Jurkat, Clone E6-1 (cell line): ENCODE data around the gene TRIM3. TPM values are rescaled to one million over a fixed set of nuclear protein-coding genes. Genes with fewer than 3 reads are reported as not detected.
"Not testable (repeated sequence)": the region's sequence is repeated elsewhere in the genome, so short reads cannot be mapped to it uniquely, and the experiment has no call there.

Source experiments
- DNase-seq: peaks from one replicate; pipeline ENCODE4 v3.0.0-alpha.2; 2011; ENCODE audit warnings: low read depth, low spot score
- H3K4me3 ChIP-seq: 2 replicates; pipeline ENCODE4 v1.5.1; 2011; ENCODE audit warnings: mild to moderate bottlenecking, low read length, control low read depth, moderate library complexity
- polyA plus RNA-seq: library from polyadenylated mRNA; unstranded; fragments of >200 nt; gene quantifications from one replicate; pipeline ENCODE4 v1.2.1, GENCODE V29; 2012; ENCODE audit warnings: missing spikeins; ENCODE audit not compliant: insufficient read length, insufficient read depth

Gene TRIM3
- polyA plus RNA-seq, result 13.7 TPM

DNA sequence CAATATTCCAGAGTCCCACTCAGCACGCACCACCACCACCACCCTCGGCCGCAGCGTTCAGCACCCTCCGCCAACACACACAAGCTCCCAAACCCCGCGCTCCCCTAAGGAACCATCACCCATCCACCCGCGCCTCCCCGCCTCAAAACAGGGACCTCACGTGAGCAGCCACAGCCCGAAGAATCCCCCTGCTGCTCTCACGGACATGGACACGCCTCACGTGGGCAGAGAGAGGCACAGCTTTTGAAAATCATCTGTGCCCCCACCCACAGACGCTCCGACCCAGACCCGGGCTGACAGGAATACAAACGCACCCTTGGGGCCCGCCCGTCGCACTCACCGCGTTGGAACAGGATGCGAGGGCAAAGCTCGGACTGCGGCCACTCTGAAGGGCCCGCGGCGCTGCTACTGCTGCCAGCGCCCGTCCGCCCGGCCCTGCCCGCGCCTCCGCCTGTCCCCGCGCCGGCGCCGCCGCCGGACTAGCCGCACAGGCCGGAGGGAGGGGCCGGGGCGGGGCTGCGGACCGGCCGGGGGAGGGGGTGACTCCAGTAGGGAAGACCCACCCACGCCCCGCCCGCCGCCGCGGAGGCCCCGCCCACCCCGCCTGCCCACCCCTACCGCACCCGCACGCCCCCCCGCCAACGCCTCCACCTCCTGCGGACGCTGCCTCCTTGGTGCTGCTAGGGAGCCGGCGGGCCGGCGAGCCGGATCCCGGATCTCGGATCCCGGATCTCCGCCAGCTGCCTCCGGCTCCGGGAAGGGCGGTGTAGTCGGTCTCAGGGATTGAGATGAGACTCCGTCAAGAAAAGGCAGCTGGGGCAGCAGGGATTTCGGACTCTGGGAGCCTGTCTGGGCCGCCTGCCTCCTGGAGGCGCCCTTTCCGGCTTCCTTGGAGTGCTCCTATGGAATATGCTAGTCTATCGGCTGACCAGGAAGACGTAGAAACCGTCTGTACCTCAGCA, at the start of gene TRIM3:
TSS of gene TRIM3 (minus strand) at position 491 of the 962 bp plus-strand sequence. CDS start 8,246 bp downstream, outside the sequence.
- H3K4me3 ChIP-seq, result peak within 1 kb of the TSS; percentile 70
- DNase-seq, result no peak

DNA sequence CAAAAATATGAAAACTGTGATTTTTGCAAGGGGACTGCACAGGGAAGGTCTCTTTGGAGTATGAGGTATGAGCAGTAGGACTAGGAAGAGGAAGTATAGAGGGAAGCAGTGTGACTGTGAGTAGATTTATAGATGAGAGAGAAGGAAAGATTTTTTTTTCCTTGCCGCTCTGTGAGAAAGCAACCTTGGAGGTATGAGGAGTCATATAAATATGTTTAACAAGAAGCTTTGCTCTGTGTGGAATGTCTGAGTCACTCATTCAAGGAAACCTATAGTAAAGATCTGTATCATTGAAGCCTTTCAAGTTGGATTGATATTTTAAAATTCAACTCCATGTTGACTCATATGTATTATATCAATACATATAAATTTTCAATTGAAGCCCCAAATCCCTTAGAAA, 49.5 kb upstream of the TRIM3 start:
- no peak overlapping the region for H3K4me3 ChIP-seq
- DNase-seq, result no peak

DNA sequence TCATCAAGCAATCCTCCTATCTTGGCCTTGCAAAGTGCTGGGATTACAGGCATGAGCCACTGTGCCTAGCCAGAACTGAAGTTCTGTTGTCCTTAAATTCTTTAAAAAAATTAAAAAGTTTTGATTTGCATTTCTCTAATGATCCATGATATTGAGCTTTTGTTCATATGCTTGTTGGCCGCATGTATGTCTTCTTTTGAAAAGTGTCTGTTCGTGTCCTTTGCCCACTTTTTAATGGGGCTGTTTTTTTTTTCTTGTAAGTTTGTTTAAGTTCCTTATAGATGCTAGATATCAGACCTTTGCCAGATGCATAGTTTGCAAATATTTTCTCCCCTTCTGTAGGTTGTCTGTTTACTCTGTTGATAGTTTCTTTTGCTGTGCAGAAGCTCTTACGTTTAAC, 48.2 kb upstream of the TRIM3 start:
- not testable (repeated sequence) for DNase-seq, H3K4me3 ChIP-seq

DNA sequence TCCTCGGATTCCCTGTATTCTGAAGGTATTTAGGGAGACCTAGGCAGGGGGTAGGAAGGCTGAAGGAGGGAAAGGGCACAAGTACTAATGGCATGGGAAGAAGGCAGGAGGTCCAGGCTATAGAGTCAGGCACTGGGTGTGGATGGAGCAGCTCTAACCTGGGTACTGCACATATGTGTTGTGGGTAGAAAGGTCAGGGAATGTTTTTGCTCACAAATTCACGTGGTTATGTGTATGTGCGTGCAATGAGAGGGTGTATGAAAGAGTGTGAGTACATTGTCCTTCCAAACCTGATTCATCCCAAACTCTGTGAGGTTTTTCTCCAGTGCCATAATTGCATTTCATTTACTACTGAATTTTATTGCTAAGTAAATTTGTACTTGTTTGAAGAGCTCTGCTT, 46.5 kb upstream of the TRIM3 start:
- no peak for DNase-seq
- no peak overlapping the region for H3K4me3 ChIP-seq

DNA sequence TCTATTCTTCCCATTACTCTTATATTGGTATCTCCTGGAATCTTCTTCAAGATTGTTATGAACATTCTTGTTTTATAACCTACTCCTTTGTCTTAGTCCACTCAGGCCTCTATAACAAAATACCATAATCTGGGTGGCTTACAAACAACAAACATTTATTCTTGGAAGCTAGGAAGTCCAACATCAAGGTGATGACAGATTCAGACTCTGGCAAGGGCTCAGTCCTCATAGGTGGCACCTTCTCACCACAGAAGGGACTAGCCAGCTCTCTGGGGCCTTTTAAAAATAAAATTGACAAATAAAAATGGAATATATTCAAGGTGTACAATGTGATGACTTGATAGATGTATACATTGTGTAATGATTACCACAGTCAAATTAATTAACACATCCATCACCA, 43.1 kb upstream of the TRIM3 start:
- no peak overlapping the region for H3K4me3 ChIP-seq
- no peak for DNase-seq

DNA sequence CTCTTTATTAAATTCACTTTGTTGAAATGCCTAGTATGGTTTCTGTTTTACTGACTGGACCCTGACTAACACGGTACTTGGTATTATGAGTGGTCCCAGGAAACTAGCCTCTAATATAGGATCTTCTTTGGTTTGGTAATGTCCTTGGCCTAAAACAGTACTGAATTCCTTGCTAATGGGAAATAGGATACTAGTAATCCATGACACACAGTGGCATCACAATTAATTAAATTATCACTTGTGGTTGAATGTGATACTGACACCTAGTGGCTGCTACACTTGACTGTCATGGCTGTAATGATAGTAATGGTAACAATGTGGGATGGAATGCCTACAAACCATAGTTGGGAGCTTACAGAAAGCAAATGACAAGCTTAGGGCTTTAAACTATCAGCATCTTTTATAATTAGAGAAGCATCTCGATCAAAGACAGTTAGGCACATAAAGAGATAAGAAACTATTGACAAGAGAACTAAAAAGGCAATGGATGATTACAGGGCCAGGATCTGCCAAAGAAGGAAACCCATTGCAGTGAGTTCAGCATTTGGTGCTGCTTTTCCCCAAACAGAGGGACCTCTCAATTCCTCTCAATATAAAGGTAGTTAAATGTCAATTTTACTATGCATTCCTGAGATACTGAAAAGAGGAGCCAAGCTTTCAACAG, 32.0 kb upstream of the TRIM3 start:
- DNase-seq, result peak; percentile 22

DNA sequence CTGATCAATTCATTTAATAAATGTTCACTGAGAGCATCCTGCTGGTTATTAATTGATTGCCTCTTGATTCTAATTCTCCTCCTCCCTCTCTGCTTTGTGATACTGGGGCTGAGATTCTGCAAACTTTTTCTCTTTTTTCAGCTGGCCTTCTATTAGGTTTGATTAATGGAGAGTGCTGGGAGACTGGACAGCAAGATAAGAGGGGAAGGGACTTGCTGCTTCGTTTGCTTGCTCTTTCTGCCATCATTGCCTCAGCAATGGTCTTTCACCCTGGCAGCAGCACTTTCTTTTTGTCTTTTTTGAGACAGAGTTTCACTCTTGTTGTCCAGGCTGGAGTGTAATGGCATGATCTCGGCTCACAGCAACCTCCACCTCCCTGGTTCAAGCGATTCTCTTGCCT, 30.4 kb upstream of the TRIM3 start:
- no peak overlapping the region for H3K4me3 ChIP-seq
- no peak for DNase-seq

More for the DNA sequence above, 32.0 kb upstream of the TRIM3 start:
- no peak overlapping the region for H3K4me3 ChIP-seq

DNA sequence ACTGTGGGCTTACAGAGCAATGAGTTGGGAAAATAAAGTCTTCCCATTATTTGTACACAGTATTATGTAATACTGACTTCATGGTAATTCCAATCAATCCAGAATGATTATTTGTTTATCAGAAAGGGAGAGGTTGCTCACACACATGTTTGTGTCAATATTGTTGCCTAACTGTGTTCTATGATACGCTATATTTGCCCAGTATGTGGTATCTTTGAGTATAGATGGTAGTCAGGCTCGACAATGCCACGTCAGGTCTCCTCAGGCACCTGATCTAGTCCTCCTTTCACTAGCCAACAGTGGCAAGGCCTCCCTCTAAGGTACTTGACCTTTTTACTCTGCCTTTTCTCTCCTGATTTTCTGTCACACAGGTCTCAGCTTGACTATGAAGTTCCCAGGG, 28.6 kb upstream of the TRIM3 start:
- DNase-seq, result no peak
- no peak overlapping the region for H3K4me3 ChIP-seq

DNA sequence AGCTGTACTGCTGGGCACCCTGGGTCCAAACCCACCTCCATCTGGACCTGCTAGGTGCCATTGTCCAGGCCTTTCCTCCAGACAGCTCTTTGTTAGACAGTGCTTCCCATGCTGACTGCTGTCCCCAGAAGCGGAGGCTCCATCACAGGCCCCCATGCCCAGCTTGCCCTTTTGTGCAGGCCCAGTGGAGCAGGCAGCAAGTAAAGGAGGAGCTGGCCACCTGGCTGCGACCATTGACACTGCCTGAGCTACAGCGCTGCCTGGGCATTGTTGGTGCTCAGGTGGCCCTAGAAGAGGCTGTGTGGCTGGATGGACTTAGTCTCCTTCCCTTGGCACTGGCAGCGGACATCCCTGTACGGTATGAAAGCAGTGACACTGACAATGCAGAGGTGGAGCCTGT, 24.8 kb upstream of the TRIM3 start:
- H3K4me3 ChIP-seq, result no peak overlapping the region
- no peak for DNase-seq

DNA sequence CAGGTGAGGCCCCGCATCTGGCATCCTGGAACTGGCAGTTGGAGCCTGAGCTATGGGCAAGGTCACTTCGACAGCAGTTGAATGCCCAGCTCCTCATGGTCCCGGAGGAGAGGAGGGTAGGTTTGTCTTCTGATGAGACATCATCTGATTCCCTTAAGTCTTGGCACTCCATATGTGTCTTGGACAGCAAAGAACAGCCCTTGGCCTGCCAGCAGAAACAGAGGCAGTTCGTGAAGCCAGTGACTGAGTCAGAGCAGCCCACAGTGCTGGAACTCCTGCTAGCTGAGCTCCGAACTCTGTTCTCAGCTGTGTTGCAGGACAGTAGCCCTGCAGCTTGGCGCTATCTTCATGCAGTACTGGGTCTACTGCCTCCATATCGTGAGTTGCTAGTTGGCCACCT, 24.4 kb upstream of the TRIM3 start:
- no peak for DNase-seq
- no peak overlapping the region for H3K4me3 ChIP-seq

DNA sequence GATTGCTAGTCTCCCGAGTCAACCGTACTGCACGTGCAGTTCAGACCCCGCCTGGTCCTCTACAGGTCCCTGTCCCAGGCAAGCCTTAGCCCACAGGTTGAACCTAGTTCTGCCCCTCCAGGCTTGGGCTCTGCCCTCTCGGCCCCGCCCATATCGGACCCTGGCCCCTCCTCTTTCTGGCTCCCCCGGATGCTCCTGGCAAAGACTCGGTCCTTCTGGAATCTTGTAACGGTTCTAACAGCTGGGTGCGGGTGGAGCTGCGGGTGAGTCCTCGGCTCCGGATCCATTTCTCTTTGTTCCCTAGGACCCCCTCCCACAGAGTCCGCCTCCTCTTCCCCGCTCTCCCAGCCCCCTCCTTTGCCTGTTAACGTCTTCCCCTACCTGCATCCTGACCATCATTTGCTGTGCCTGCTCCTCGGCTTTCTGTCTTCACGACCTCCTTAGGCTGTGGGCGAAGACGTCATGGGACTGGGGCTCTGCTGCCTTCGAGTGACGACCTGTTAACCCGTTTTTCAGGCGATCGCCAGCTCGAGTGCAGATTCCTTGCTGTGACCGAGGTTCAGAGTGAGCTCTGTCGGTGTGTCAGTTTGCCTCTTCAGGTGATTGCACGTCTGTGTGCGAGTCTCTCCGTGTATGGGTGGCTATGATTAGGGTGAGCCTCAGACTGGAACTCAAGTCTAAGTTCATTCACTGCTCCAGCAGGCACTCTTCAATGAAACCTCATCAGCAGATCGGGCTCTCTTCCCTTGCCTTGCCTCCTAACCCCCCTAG, 23.5 kb upstream of the TRIM3 start, which contains the start of gene DNHD1:
TSS of gene DNHD1 (plus strand) at position 212 of the 771 bp plus-strand sequence. CDS start 936 bp downstream, outside the sequence.
- DNase-seq, result no peak
- no peak within 1 kb of the TSS for H3K4me3 ChIP-seq

DNA sequence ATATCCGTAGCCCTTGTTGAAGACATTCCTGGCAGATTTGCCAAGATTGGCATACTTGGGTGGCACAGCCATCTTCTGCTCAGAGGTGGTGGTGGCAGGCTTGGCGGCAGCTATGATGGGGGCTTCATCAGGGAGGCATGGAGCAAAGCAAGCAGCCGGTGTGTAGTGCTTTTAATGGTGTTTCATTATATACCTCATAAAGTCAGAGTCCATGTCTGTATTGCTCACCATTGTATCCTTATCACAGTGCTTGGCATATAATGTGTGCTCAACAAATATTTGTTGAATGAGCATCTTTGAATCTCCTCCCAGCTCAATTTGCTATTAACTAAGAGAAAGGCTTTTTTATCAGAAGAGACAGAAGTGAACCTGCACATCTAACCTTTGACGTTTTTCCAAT, 15.6 kb upstream of the TRIM3 start:
- H3K4me3 ChIP-seq, result no peak overlapping the region
- DNase-seq, result no peak

DNA sequence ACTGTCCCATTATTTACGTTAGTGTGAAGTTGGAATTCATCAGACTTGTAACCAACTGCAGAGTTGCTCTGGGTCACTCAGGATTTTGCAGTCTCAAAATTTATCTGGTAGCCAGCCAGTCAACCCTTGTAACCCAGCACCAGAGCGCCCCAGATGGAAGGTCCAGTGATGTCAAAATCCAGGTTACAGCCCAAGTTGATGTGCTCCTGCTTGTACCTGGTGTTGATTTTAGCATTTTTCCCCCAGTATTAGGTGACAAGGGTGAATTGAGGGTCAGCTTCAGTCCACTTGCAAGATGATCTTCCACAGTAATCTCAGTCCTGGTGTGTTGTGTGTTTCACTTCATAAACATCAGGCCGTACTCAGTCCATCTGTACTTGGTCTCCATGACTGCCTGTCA, 15.1 kb upstream of the TRIM3 start:
- H3K4me3 ChIP-seq, result no peak overlapping the region
- no peak for DNase-seq

DNA sequence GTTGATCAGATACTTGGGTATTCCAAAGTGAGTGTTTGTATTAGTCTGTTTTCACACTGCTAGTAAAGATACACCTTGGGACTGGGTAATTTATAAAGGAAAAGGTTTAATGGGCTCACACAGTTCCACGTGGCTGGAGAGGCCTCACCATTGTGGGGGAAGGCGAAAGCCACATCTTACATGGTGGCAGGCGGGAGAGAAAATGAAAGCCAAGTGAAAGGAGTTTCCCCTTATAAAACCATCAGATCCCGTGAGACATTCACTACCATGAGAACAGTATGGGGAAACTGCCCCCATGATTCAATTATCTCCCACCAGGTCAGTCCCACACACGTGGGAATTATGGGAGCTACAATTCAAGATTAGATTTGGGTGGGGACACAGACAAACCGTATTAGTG, 14.6 kb upstream of the TRIM3 start:
- no peak for DNase-seq
- no peak overlapping the region for H3K4me3 ChIP-seq

DNA sequence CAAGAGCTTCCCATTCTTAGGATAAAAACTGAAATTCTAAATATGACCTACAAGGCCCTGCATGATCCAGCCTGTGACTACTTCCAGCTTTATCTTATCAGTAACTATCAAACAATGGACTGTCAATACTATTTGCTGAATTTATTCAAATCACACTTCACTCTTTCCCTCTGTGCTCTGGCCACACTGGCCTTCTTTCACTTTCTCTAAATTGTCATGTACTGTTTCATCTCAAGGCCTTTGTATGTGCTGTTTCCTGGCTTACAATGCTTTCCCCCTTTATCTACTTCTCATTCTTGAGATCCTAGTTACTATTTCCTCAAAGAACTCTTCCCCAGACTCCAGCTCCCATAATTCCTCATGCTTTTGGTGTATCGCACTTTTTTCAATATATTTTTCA, 13.2 kb upstream of the TRIM3 start:
- no peak for DNase-seq
- H3K4me3 ChIP-seq, result no peak overlapping the region

DNA sequence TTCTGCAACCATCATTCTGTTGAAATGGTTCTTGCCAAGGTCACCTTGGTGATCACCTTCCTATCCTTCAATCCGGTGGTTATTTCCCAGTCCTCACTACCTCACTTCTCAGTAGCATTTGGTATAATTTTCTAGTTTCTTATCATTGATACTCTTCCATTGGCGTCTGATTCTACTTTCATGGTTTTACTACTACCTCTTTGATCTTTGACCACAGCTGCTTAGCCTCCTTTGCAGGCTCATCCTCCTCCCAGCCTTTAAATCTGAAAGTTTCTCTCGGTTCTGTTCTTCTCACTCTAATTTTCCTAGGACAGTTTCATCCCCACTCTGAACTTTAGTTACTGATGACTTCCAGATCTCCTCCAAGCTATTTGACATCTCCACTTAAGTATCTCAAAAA, 12.5 kb upstream of the TRIM3 start:
- no peak overlapping the region for H3K4me3 ChIP-seq
- no peak for DNase-seq

DNA sequence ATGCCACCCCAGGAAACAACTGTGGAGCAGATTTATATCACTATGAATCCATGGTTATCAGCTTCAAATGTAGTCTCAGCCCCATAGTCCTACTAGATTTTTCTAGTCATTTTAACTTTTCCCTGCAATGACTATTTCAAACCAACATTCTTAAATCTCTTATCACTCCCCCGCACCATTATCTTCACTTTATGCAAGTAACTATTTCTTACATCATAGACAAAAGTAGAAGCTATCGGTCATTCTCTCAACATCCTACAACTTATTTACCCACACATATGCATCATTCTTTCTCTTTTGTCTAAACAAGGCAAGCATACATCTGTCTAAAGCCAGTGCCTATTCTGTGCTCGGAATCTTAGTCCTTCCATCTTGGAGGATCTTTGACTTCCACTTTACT, 11.9 kb upstream of the TRIM3 start:
- H3K4me3 ChIP-seq, result no peak overlapping the region
- DNase-seq, result no peak

DNA sequence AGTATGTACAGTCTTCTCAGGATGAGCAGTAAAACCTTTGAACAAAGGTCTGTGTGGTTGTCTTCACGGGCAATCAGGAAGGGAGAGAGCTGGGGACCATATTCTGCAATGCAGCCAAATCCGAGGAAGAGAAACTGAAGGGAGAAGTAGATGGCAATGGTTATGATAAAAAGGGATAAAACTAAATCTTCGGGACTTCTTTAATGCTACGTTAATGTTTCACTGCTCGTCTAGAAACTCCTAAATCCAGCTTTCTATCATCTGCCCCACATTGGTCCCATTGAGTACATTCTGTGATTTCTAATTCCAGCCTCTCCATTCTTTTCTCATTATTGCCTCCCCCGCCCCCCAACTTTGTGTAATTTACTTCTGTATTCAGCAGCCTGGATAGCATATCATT, 9.3 kb upstream of the TRIM3 start:
- no peak overlapping the region for H3K4me3 ChIP-seq
- no peak for DNase-seq

DNA sequence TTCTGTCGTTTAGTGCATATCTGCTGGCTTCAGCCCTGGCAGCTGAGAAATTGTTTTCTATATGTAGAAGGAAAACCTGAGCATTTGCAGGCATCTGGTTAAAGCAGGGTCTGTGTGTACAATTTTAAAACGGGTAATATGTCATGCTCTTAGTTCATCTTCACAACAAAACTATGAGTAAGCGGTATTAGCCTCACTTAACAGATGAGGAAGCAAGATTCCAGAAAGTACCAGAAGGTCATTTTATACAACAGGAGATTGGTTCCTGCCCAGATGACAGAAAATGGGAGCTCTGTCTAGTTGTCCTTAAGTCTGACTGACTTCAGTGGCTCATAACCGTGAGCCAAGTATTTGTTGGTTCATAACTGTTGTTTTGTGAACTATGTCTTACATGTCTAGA, 8.7 kb upstream of the TRIM3 start:
- peak overlapping the region; percentile 79 for H3K4me3 ChIP-seq
- DNase-seq, result no peak

DNA sequence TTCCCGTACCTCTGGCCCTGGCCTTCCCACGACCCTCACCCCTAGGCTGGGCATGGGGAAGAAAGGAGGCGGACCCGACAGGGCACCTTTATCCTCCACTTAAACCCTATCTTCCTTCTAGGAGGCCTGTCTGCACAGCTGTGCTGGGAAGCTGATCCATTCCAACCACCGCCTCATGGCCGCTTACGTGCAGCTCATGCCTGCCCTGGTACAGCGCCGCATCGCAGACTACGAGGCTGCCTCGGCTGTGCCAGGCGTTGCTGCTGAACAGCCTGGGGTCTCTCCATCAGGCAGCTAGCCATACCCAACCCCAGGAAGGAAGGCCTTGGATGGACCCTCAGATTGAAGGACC, 8.2 kb upstream of the TRIM3 start:
- no peak for DNase-seq
- H3K4me3 ChIP-seq, result peak overlapping the region; percentile 79
